ENCODE measurements around the gene LYPLAL1.

- no peak for TF ChIP-seq REST (IDR thresholded peaks at IDR 0.05; ENCODE audit: insufficient read depth in 1 of 2, low read depth in 2 of 2, low read length in 1 of 2)
- no peak for TF ChIP-seq CTCF (IDR thresholded peaks at IDR 0.05)
- TF ChIP-seq SIN3A (IDR thresholded peaks at IDR 0.05; ENCODE audit: borderline replicate concordance, insufficient read depth, low read depth, low read length), result no peak
Observed at GRCh38 chr1:219184337-219184736, 10.7 kb downstream of the LYPLAL1 start.
